ENCODE data around the gene PDLIM1.

GRCh38 chr10:95303535-95303934 lies 12.7 kb upstream of the PDLIM1 start:
- TF ChIP-seq POLR2AphosphoS2 (IDR thresholded peaks at IDR 0.05; ENCODE audit: low read depth, low read length) = no peak
- no peak for TF ChIP-seq EZH2 (IDR thresholded peaks at IDR 0.05; ENCODE audit: borderline replicate concordance, control insufficient read depth, low read depth, low read length)
- no peak for TF ChIP-seq SMAD5 (IDR thresholded peaks at IDR 0.05; ENCODE audit: low read depth)
- no peak for TF ChIP-seq ETV6 (conservative IDR thresholded peaks at IDR 0.05 in 1 of 2, IDR thresholded peaks at IDR 0.05 in 1 of 2; ENCODE audit: borderline replicate concordance in 1 of 2, low read depth in 1 of 2)
- TF ChIP-seq CTCF (IDR thresholded peaks at IDR 0.05 in 2 of 3, conservative IDR thresholded peaks at IDR 0.05 in 1 of 3; ENCODE audit: control insufficient read depth in 2 of 3, extremely low read depth in 1 of 3, insufficient read depth in 1 of 3, low read depth in 3 of 3, low read length in 3 of 3) = no peak
- TF ChIP-seq, protein P1, sequence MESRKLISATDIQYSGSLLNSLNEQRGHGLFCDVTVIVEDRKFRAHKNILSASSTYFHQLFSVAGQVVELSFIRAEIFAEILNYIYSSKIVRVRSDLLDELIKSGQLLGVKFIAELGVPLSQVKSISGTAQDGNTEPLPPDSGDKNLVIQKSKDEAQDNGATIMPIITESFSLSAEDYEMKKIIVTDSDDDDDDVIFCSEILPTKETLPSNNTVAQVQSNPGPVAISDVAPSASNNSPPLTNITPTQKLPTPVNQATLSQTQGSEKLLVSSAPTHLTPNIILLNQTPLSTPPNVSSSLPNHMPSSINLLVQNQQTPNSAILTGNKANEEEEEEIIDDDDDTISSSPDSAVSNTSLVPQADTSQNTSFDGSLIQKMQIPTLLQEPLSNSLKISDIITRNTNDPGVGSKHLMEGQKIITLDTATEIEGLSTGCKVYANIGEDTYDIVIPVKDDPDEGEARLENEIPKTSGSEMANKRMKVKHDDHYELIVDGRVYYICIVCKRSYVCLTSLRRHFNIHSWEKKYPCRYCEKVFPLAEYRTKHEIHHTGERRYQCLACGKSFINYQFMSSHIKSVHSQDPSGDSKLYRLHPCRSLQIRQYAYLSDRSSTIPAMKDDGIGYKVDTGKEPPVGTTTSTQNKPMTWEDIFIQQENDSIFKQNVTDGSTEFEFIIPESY (IDR thresholded peaks at IDR 0.05) = no peak
- no peak for TF ChIP-seq ASH2L (IDR thresholded peaks at IDR 0.05; ENCODE audit: borderline replicate concordance, low read depth)

All from GM12878 (cell line).